ENCODE data around the gene NCKAP5L.

NCKAP5L gene

GRCh38 chr12:49823350-49823749 is 4.9 kb downstream of the NCKAP5L start:
- DNase-seq (ENCODE audit: low read depth in 2 of 2) = no peak

- DNase-seq (ENCODE audit: low read depth in 2 of 2) = no peak
Measured at GRCh38 chr12:49821373-49822287, 6.6 kb downstream of the NCKAP5L start.

- no peak for DNase-seq (ENCODE audit: low read depth in 2 of 2)
Measured at GRCh38 chr12:49819786-49820185, 8.4 kb downstream of the NCKAP5L start.

- DNase-seq (ENCODE audit: low read depth in 2 of 2) = no peak
Measured at GRCh38 chr12:49818241-49818895, 9.8 kb downstream of the NCKAP5L start.

GRCh38 chr12:49813131-49813530 is 15.1 kb downstream of the NCKAP5L start:
- no peak for DNase-seq (ENCODE audit: low read depth in 2 of 2)

- no peak for DNase-seq (ENCODE audit: low read depth in 2 of 2)
Measured at GRCh38 chr12:49811961-49812401, 16.2 kb downstream of the NCKAP5L start.

- no peak for DNase-seq (ENCODE audit: low read depth in 2 of 2)
Measured at GRCh38 chr12:49811136-49811535, 17.1 kb downstream of the NCKAP5L start.

GRCh38 chr12:49809906-49810389 is 18.3 kb downstream of the NCKAP5L start:
- DNase-seq (ENCODE audit: low read depth in 2 of 2) = no peak

GRCh38 chr12:49809381-49809905 is 18.8 kb downstream of the NCKAP5L start:
- DNase-seq (ENCODE audit: low read depth in 2 of 2) = no peak

- no peak for DNase-seq (ENCODE audit: low read depth in 2 of 2)
Measured at GRCh38 chr12:49808686-49809380, 19.4 kb downstream of the NCKAP5L start.

- no peak for DNase-seq (ENCODE audit: low read depth in 2 of 2)
Measured at GRCh38 chr12:49807991-49808580, 20.1 kb downstream of the NCKAP5L start.

- DNase-seq (ENCODE audit: low read depth in 2 of 2) = no peak
Measured at GRCh38 chr12:49806877-49807276, 21.3 kb downstream of the NCKAP5L start.

- no peak for DNase-seq (ENCODE audit: low read depth in 2 of 2)
Measured at GRCh38 chr12:49806321-49806813, 21.8 kb downstream of the NCKAP5L start.

- DNase-seq (ENCODE audit: low read depth in 2 of 2) = no peak
Measured at GRCh38 chr12:49805409-49805808, 22.8 kb downstream of the NCKAP5L start.

GRCh38 chr12:49804821-49805220 is 23.4 kb downstream of the NCKAP5L start:
- DNase-seq (ENCODE audit: low read depth in 2 of 2) = no peak

GRCh38 chr12:49803693-49804450 is 24.3 kb downstream of the NCKAP5L start:
- no peak for DNase-seq (ENCODE audit: low read depth in 2 of 2)

- DNase-seq (ENCODE audit: low read depth in 2 of 2) = no peak
Measured at GRCh38 chr12:49801141-49802063, 26.8 kb downstream of the NCKAP5L start.

- no peak for DNase-seq (ENCODE audit: low read depth in 2 of 2)
Measured at GRCh38 chr12:49800421-49801140, 27.6 kb downstream of the NCKAP5L start.

GRCh38 chr12:49798934-49799333 is 29.3 kb downstream of the NCKAP5L start:
- DNase-seq (ENCODE audit: low read depth in 2 of 2) = no peak

Measured in stimulated activated CD8-positive, alpha-beta memory T cell treated with anti-CD3 and anti-CD28 coated beads, Interleukin-2, amount 100 ng/mL, for 48 hours (primary cell).